ENCODE measurements around the gene SENP2. TPM values are rescaled to one million over a fixed set of nuclear protein-coding genes. Genes with fewer than 3 reads are reported as not detected.

The SENP2 gene
- total RNA-seq, 1 donor from 2014 or later = 52.3 TPM

DNA sequence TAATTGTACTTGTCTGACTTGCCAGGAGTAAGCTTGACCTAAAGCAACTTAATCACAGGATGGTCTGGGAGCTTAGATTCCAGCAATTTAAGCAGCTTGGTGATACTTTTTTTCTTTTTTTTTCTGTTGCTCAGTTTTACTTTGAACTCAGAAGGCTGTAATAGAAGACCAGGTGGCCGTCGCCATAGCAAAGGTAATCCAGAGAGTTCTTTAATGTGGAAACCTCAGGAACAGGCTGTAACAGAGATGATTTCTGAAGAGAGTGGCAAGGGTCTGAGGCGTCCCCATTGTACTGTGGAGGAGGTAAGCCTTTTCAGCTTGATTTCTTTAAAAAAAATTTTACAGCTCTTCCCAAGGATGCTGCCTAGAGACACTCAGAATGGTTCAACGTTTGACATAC lies 20.1 kb downstream of the SENP2 start:
- no peak for DNase-seq (ENCODE audit: low spot score, unreplicated experiment)
- Mint-ChIP-seq H3K4me3 (ENCODE audit: low read depth) (no peak overlapping the region), H3K27ac (no peak overlapping the region), H3K36me3 (ENCODE audit: insufficient read depth) (peaks cover 27% of the 10 kb centered on the region), H3K9me3 (ENCODE audit: low read depth) (no peaks in the 10 kb centered on the region), H3K27me3 (no peaks in the 10 kb centered on the region), H3K4me1 (ENCODE audit: low read depth) (peaks cover 4% of the 10 kb centered on the region)
- TF ChIP-seq, protein P1, sequence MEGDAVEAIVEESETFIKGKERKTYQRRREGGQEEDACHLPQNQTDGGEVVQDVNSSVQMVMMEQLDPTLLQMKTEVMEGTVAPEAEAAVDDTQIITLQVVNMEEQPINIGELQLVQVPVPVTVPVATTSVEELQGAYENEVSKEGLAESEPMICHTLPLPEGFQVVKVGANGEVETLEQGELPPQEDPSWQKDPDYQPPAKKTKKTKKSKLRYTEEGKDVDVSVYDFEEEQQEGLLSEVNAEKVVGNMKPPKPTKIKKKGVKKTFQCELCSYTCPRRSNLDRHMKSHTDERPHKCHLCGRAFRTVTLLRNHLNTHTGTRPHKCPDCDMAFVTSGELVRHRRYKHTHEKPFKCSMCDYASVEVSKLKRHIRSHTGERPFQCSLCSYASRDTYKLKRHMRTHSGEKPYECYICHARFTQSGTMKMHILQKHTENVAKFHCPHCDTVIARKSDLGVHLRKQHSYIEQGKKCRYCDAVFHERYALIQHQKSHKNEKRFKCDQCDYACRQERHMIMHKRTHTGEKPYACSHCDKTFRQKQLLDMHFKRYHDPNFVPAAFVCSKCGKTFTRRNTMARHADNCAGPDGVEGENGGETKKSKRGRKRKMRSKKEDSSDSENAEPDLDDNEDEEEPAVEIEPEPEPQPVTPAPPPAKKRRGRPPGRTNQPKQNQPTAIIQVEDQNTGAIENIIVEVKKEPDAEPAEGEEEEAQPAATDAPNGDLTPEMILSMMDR (IDR thresholded peaks at IDR 0.05; ENCODE audit: unreplicated experiment) = no peak

DNA sequence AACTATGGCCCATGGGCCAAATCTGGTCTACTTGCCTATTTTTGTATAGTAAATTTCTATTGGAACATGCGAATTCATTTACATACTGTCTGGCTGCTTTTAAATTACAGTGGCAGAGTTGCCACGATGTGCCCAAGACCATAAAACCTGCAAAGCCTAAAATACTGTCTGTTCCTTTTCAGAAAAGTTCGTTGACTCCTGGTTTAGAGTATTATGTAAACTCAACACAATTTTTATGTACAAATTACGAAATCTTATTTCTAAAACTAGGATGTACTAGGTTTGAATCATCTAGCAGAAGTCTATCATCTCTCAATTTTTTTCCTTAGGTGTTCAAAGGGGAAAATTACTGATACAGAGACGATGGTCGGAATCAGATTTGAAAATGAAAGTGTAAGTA lies 26.9 kb downstream of the SENP2 start:
- TF ChIP-seq, protein P1 (IDR thresholded peaks at IDR 0.05; ENCODE audit: unreplicated experiment) = no peak
- Mint-ChIP-seq H3K36me3 (ENCODE audit: insufficient read depth) (peaks cover 27% of the 10 kb centered on the region), H3K4me1 (ENCODE audit: low read depth) (peaks cover 6% of the 10 kb centered on the region), H3K4me3 (ENCODE audit: low read depth) (no peak overlapping the region), H3K27me3 (no peaks in the 10 kb centered on the region), H3K9me3 (ENCODE audit: low read depth) (no peaks in the 10 kb centered on the region), H3K27ac (no peak overlapping the region)
- DNase-seq (ENCODE audit: low spot score, unreplicated experiment) = no peak

DNA sequence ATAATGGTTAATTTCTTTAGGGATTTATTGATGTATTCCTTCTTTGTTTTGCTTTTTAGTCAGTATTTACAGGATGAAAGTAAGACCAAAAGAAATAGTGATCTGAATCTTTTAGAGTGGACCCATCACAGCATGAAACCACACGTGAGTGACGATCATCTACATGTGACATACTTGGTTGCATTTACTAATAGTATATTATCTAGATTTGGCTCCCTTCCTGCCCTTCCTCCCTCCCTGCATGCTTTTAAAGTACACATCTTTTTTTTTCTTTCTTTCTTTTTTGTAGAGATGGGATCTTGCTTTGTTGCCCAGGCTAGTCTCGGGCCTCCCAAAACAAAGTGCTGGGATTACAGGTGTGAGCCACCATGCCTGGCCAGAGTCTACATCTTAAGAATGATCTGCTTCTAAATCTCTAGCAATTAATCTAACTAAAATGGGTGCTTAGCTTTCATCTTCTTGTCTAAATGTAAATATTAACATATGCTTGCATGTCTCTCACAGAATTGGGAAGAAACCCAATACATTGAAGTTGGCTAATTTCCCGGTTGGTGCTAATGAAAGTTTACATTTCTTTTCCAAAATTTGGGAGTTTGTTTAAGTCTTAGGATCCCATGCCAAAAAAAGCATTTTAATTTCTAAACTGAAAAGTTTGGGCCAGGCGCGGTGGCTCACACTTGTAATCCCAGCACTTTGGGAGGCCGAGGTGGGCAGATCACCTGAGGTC lies 38.0 kb downstream of the SENP2 start:
- H3K27ac Mint-ChIP-seq = peak overlapping the region; percentile 87
- H3K4me1 Mint-ChIP-seq (ENCODE audit: low read depth) = no peaks in the 10 kb centered on the region
- H3K9me3 Mint-ChIP-seq (ENCODE audit: low read depth) = no peaks in the 10 kb centered on the region
- TF ChIP-seq, protein P1 (IDR thresholded peaks at IDR 0.05; ENCODE audit: unreplicated experiment) = no peak
- DNase-seq (ENCODE audit: low spot score, unreplicated experiment) = no peak
- peaks cover 30% of the 10 kb centered on the region for H3K36me3 Mint-ChIP-seq (ENCODE audit: insufficient read depth)
- no peak overlapping the region for H3K4me3 Mint-ChIP-seq (ENCODE audit: low read depth)
- H3K27me3 Mint-ChIP-seq = no peaks in the 10 kb centered on the region

DNA sequence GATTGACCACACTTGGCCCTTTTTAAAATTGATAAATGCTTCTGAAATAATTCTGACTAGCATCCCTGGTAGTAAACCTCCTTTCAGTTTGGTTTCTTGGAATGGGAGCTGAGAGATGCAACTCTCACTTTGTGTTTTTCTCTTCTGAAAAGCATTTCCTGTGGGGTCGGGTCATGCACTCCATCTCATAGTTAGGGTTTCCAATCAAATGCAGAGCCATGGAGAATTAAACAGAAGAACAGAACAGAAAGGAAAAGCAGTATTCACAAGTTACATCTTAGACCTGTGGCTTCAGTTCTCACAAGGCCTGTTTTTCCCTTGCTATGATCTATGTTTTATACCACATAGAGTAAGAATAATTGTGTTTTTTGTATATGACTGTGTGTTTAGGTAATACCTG lies 39.7 kb downstream of the SENP2 start:
- peaks cover 33% of the 10 kb centered on the region for H3K36me3 Mint-ChIP-seq (ENCODE audit: insufficient read depth)
- peaks cover 5% of the 10 kb centered on the region for H3K4me1 Mint-ChIP-seq (ENCODE audit: low read depth)
- no peak overlapping the region for H3K27ac Mint-ChIP-seq
- no peak overlapping the region for H3K4me3 Mint-ChIP-seq (ENCODE audit: low read depth)
- H3K9me3 Mint-ChIP-seq (ENCODE audit: low read depth) = no peaks in the 10 kb centered on the region
- TF ChIP-seq, protein P1 (IDR thresholded peaks at IDR 0.05; ENCODE audit: unreplicated experiment) = no peak
- no peak for DNase-seq (ENCODE audit: low spot score, unreplicated experiment)
- H3K27me3 Mint-ChIP-seq = no peaks in the 10 kb centered on the region

DNA sequence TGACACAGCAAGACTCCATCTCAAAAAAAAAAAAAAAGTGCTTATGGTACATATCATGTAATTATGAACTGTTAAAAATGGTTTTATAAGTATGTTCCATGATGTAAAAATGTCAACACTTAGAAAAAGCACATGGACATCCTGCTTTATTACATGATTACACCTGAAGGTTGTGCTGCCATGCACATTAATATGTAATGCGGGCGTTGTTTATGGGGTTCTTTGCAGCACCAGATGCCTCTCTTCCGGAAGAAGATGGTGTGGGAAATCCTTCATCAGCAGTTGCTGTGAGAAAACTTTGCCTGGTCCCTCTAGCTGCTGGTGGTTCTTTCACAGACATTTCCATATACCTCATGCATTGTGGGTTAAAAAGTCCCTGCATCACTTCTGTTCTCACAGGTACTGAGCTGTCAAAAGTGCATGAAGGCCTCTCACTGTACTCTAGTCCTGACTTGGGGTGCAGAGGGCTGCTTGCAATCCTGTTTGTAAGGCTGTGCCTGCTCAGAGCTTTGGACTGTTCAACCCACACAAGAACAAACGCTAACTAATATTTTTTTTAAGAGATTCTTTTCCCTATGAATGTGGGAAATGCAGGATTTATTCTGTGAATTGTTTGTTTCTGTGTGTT lies 43.6 kb downstream of the SENP2 start:
- H3K27ac Mint-ChIP-seq = no peak overlapping the region
- no peaks in the 10 kb centered on the region for H3K27me3 Mint-ChIP-seq
- TF ChIP-seq, protein P1 (IDR thresholded peaks at IDR 0.05; ENCODE audit: unreplicated experiment) = no peak
- H3K4me1 Mint-ChIP-seq (ENCODE audit: low read depth) = peaks cover 5% of the 10 kb centered on the region
- DNase-seq (ENCODE audit: low spot score, unreplicated experiment) = no peak
- peaks cover 23% of the 10 kb centered on the region for H3K36me3 Mint-ChIP-seq (ENCODE audit: insufficient read depth)
- no peak overlapping the region for H3K4me3 Mint-ChIP-seq (ENCODE audit: low read depth)
- H3K9me3 Mint-ChIP-seq (ENCODE audit: low read depth) = no peaks in the 10 kb centered on the region
